Measurements from ENCODE around the gene RAB40C. TPM values are rescaled to one million over a fixed set of nuclear protein-coding genes. Genes with fewer than 3 reads are reported as not detected.

RAB40C gene
- total and polyA plus RNA-seq, 9 of the 15 experiments (the other 6 are each of a cell fraction or from before 2014, with no cell fraction given), result 0.17 to 23.4 (median 8.7) TPM

- TF ChIP-seq MXD1 (CRISPR knock-in tag; IDR thresholded peaks at IDR 0.05; ENCODE audit: borderline replicate concordance, poor library complexity, severe bottlenecking), result no peak
- no peak for TF ChIP-seq ZNF717 (CRISPR knock-in tag; IDR thresholded peaks at IDR 0.05)
- TF ChIP-seq FOXJ3 (CRISPR knock-in tag; IDR thresholded peaks at IDR 0.05), result no peak
- no peak for TF ChIP-seq CREM (IDR thresholded peaks at IDR 0.05; ENCODE audit: low read depth)
- no peak for TF ChIP-seq ZKSCAN3 (CRISPR knock-in tag; IDR thresholded peaks at IDR 0.05)
- peak; percentile 51; the same call in 1 of the 2 replicates for TF ChIP-seq MAFG (tag; conservative IDR thresholded peaks at IDR 0.05)
- TF ChIP-seq ZNF436 (CRISPR knock-in tag; IDR thresholded peaks at IDR 0.05), result no peak
- no peak for TF ChIP-seq ADNP (tag; IDR thresholded peaks at IDR 0.05)
- no peak for TF ChIP-seq PHF21A (IDR thresholded peaks at IDR 0.05; ENCODE audit: borderline replicate concordance, low read depth)
- 0 out of 2 replicates have a peak, but pooled peaks have one; percentile 5 for TF ChIP-seq ZFX (CRISPR knock-in tag; IDR thresholded peaks at IDR 0.05)
- TF ChIP-seq HIVEP1 (CRISPR knock-in tag; IDR thresholded peaks at IDR 0.05), result no peak
- TF ChIP-seq MEF2D (tag; conservative IDR thresholded peaks at IDR 0.05; ENCODE audit: low read depth), result no peak
- TF ChIP-seq GABPA (tag; conservative IDR thresholded peaks at IDR 0.05; ENCODE audit: low read depth), result no peak
- no peak for TF ChIP-seq FOXK2 (conservative IDR thresholded peaks at IDR 0.05 in 1 of 2, IDR thresholded peaks at IDR 0.05 in 1 of 2; ENCODE audit: low read depth in 2 of 2)
- TF ChIP-seq ARID4B (CRISPR knock-in tag; IDR thresholded peaks at IDR 0.05), result 0 out of 2 replicates have a peak, but pooled peaks have one; percentile 17
- no peak for TF ChIP-seq ZNF699 (CRISPR knock-in tag; IDR thresholded peaks at IDR 0.05; ENCODE audit: insufficient replicate concordance)
- TF ChIP-seq HES1 (IDR thresholded peaks at IDR 0.05; ENCODE audit: low read depth), result no peak
- no peak for TF ChIP-seq TCF15 (CRISPR knock-in tag; IDR thresholded peaks at IDR 0.05)
- TF ChIP-seq EGR1 (conservative IDR thresholded peaks at IDR 0.05), result peak; percentile 56
- no peak for TF ChIP-seq ZNF655 (CRISPR knock-in tag; IDR thresholded peaks at IDR 0.05)
Measured at GRCh38 chr16:626787-627453, 37.1 kb downstream of the RAB40C start (continued).
